ENCODE results near the gene P2RX7. TPM values are rescaled to one million over a fixed set of nuclear protein-coding genes. Genes with fewer than 3 reads are reported as not detected.

Gene P2RX7
- total and polyA plus RNA-seq, 2 donors (not counting 3 experiments of a cell fraction or from before 2014, with no cell fraction given), result 1.3 to 8.1 TPM

- no peak overlapping the region for H3K4me3 ChIP-seq (replicated peaks in 1 of 3; ENCODE audit: insufficient read depth in 1 of 3, low read depth in 1 of 3, low read length in 3 of 3)
- intact Hi-C loops (cut with micrococcal nuclease) (no loop called here), dilution Hi-C loops (cut with MboI; ENCODE audit: extremely low pct_ligation_motif_present, low sequenced_read_pairs) (no loop called here)
- no peaks in the 10 kb centered on the region for H4K20me1 ChIP-seq (replicated peaks; ENCODE audit: control insufficient read depth, extremely low read depth, insufficient read depth, low read length)
- DNase-seq (ENCODE audit: low read depth, low spot score), result no peak
- no peak overlapping the region for H3K9ac ChIP-seq (replicated peaks; ENCODE audit: extremely low read depth, insufficient read depth, low read length)
- H3K27ac ChIP-seq (ENCODE audit: insufficient read depth, low read depth, low read length), result no peak overlapping the region
- ChIA-PET POLR2A (no interaction called here), CTCF (no interaction called here)
- H3K4me1 ChIP-seq (ENCODE audit: control insufficient read depth, extremely low read depth, insufficient read depth, low read length), result peaks cover 10% of the 10 kb centered on the region
- TF ChIP-seq EZH2 (IDR thresholded peaks at IDR 0.05; ENCODE audit: borderline replicate concordance, low read depth, low read length, severe bottlenecking) (no peak), MYC (IDR thresholded peaks at IDR 0.05; ENCODE audit: low read depth, low read length) (no peak), POLR2AphosphoS5 (IDR thresholded peaks at IDR 0.05; ENCODE audit: insufficient read depth, low read depth, low read length) (no peak), FOS (IDR thresholded peaks at IDR 0.05; ENCODE audit: borderline replicate concordance, insufficient read depth, low read length) (no peak), GATA2 (IDR thresholded peaks at IDR 0.05; ENCODE audit: insufficient read depth, insufficient read length, low read depth, low read length) (no peak), CTCF (IDR thresholded peaks at IDR 0.05; ENCODE audit: extremely low read depth in 1 of 2, insufficient read depth in 1 of 2, low read depth in 1 of 2, low read length in 2 of 2) (no peak), MAX (IDR thresholded peaks at IDR 0.05; ENCODE audit: insufficient read depth, insufficient read length) (no peak), POLR2A (IDR thresholded peaks at IDR 0.05; ENCODE audit: low read depth, low read length) (no peak), JUN (IDR thresholded peaks at IDR 0.05; ENCODE audit: borderline replicate concordance, insufficient read depth, insufficient read length, low read depth) (no peak)
- H3K79me2 ChIP-seq (ENCODE audit: control insufficient read depth, insufficient read depth, low read length), result no peaks in the 10 kb centered on the region
- no peaks in the 10 kb centered on the region for H3K27me3 ChIP-seq (ENCODE audit: control insufficient read depth in 2 of 2, insufficient read depth in 2 of 2, low read length in 2 of 2)
- H3K4me2 ChIP-seq (ENCODE audit: insufficient read depth, low read length), result no peak overlapping the region
- H3K9me1 ChIP-seq (replicated peaks; ENCODE audit: control insufficient read depth, extremely low read depth, insufficient read depth, low read length), result no peaks in the 10 kb centered on the region
- H3K36me3 ChIP-seq (ENCODE audit: control insufficient read depth in 2 of 2, extremely low read depth in 1 of 2, insufficient read depth in 2 of 2, low read length in 2 of 2), result no peaks in the 10 kb centered on the region
- no peak for FAIRE-seq
- BruUV-seq (replicated peaks), result no TSS peak
- H3K9me3 ChIP-seq (replicated peaks; ENCODE audit: control insufficient read depth, insufficient read depth, low read length), result no peaks in the 10 kb centered on the region
- no peak overlapping the region for H2AFZ ChIP-seq (ENCODE audit: low read depth, low read length)
Observed at GRCh38 chr12:121142171-121142950, 9.7 kb downstream of the P2RX7 start.

All from endothelial cell of umbilical vein (primary cell).